ENCODE data around the gene TIGIT.

DNA sequence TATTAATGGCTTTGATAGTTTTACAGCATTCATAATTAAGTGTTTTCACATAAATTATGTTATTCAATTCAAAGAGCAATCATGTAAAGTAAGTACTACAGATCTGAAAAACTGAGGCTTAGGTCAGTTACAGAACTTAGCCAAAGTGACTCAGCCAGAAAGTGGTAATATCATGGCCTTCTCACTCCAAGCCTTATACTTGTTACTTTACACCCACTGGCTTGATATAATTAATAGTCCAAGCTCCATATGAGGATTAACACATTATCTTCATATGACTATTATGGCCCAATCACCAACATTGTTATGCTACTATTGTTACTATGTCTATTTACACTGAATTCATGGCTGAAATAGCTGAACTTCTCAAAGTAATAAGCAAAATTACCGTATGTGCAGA is 50.7 kb downstream of the TIGIT start:
- no peak for TF ChIP-seq GATA2 (IDR thresholded peaks at IDR 0.05; ENCODE audit: low read depth, low read length)
- no peak for TF ChIP-seq GATA3 (IDR thresholded peaks at IDR 0.05; ENCODE audit: low read depth, low read length)
